Measurements from ENCODE around the gene TJAP1.
"Not testable (repeated sequence)": the region's sequence is repeated elsewhere in the genome, so short reads cannot be mapped to it uniquely, and the experiment has no call there.

TJAP1 gene

GRCh38 chr6:43476746-43477145 is 624 bp upstream of the TJAP1 start:
- in situ Hi-C loops (cut with HindIII; ENCODE audit: low sequenced_read_pairs): no loop called here

GRCh38 chr6:43478008-43478372 is 620 bp downstream of the TJAP1 start:
- in situ Hi-C loops (cut with HindIII; ENCODE audit: low sequenced_read_pairs): no loop called here

GRCh38 chr6:43481075-43481474 is 3.7 kb downstream of the TJAP1 start:
- in situ Hi-C loops (cut with HindIII; ENCODE audit: low sequenced_read_pairs): no loop called here

GRCh38 chr6:43481591-43482236 is 4.3 kb downstream of the TJAP1 start:
- in situ Hi-C loops (cut with HindIII; ENCODE audit: low sequenced_read_pairs): no loop called here

- in situ Hi-C loops (cut with HindIII; ENCODE audit: low sequenced_read_pairs): no loop called here
Measured at GRCh38 chr6:43488667-43489276, 11.4 kb downstream of the TJAP1 start.

GRCh38 chr6:43489277-43490072 is 12.1 kb downstream of the TJAP1 start:
- in situ Hi-C loops (cut with HindIII; ENCODE audit: low sequenced_read_pairs): no loop called here

- in situ Hi-C loops (cut with HindIII; ENCODE audit: low sequenced_read_pairs): no loop called here
Measured at GRCh38 chr6:43490523-43490939, 13.2 kb downstream of the TJAP1 start.

GRCh38 chr6:43491750-43492661 is 14.6 kb downstream of the TJAP1 start:
- in situ Hi-C loops (cut with HindIII; ENCODE audit: low sequenced_read_pairs): no loop called here

GRCh38 chr6:43492673-43493072 is 15.3 kb downstream of the TJAP1 start:
- in situ Hi-C loops (cut with HindIII; ENCODE audit: low sequenced_read_pairs): no loop called here

GRCh38 chr6:43493230-43493629 is 15.9 kb downstream of the TJAP1 start:
- in situ Hi-C loops (cut with HindIII; ENCODE audit: low sequenced_read_pairs): no loop called here

- in situ Hi-C loops (cut with HindIII; ENCODE audit: low sequenced_read_pairs): no loop called here
Measured at GRCh38 chr6:43493833-43494232, 16.5 kb downstream of the TJAP1 start.

- in situ Hi-C loops (cut with HindIII; ENCODE audit: low sequenced_read_pairs): no loop called here
Measured at GRCh38 chr6:43494321-43494720, 17.0 kb downstream of the TJAP1 start.

GRCh38 chr6:43494766-43495165 is 17.4 kb downstream of the TJAP1 start:
- in situ Hi-C loops (cut with HindIII; ENCODE audit: low sequenced_read_pairs): no loop called here

- in situ Hi-C loops (cut with HindIII; ENCODE audit: low sequenced_read_pairs): no loop called here
Measured at GRCh38 chr6:43495409-43495941, 18.1 kb downstream of the TJAP1 start.

- in situ Hi-C loops (cut with HindIII; ENCODE audit: low sequenced_read_pairs): no loop called here
Measured at GRCh38 chr6:43496370-43497128, 19.2 kb downstream of the TJAP1 start.

GRCh38 chr6:43497129-43497396 is 19.7 kb downstream of the TJAP1 start:
- in situ Hi-C loops (cut with HindIII; ENCODE audit: low sequenced_read_pairs): no loop called here

- in situ Hi-C loops (cut with HindIII; ENCODE audit: low sequenced_read_pairs): no loop called here
Measured at GRCh38 chr6:43497689-43498088, 20.3 kb downstream of the TJAP1 start.

GRCh38 chr6:43498291-43498690 is 20.9 kb downstream of the TJAP1 start:
- in situ Hi-C loops (cut with HindIII; ENCODE audit: low sequenced_read_pairs): not testable (repeated sequence)

GRCh38 chr6:43499028-43499815 is 21.9 kb downstream of the TJAP1 start:
- in situ Hi-C loops (cut with HindIII; ENCODE audit: low sequenced_read_pairs): no loop called here

Data from endothelial cell of hepatic sinusoid (primary cell).